GM12891 (cell line): ENCODE data around the gene SNX19.

ENCODE experiments used
- POLR2A ChIP-seq: IDR thresholded peaks from 2 replicates; pipeline ENCODE4 v1.6.1; 2011; ENCODE audit warnings: low read depth, low read length, control low read depth
- POU2F2 ChIP-seq: IDR thresholded peaks from 2 replicates; pipeline ENCODE4 v1.6.1; 2011; ENCODE audit warnings: low read depth, mild to moderate bottlenecking, control low read depth, low read length, moderate library complexity

GRCh38 chr11:130879836-130880235 lies 36.4 kb downstream of the SNX19 start:
- TF ChIP-seq POU2F2 = no peak
- no peak for TF ChIP-seq POLR2A
